Left forelimb (tissue), 1 donor: ENCODE data around the gene ZFP3.
"Not testable (repeated sequence)": the region's sequence is repeated elsewhere in the genome, so short reads cannot be mapped to it uniquely, and the experiment has no call there.

Source experiments
- DNase-seq: peaks from one replicate; pipeline ENCODE4 v3.0.0-alpha.2; 2018; ENCODE audit warnings: low spot score

ZFP3 gene

GRCh38 chr17:5077781-5078105 is 524 bp upstream of the ZFP3 start:
- DNase-seq = no peak

GRCh38 chr17:5080591-5080990 is 2.3 kb downstream of the ZFP3 start:
- DNase-seq = no peak

DNA sequence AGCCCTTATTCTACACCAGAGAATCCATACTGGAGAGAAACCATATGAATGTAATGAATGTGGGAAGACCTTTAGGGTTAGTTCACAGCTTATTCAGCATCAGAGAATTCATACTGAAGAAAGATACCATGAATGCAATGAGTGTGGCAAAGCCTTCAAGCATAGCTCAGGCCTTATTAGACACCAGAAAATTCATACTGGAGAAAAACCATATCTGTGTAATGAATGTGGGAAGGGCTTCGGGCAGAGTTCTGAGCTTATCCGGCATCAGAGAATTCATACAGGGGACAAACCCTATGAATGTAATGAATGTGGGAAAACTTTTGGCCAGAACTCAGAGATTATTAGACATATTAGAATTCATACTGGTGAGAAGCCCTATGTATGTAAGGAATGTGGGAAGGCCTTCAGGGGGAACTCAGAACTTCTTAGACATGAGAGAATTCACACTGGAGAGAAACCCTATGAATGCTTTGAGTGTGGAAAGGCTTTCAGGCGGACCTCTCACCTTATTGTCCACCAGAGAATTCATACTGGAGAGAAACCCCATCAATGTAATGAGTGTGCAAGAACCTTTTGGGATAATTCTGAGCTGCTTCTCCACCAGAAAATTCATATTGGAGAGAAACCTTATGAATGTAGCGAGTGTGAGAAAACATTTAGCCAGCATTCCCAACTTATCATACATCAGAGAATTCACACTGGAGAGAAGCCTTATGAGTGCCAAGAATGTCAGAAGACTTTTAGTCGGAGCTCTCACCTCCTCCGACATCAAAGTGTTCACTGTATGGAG is 14.1 kb downstream of the ZFP3 start:
- no peak for DNase-seq

- no peak for DNase-seq
Observed at GRCh38 chr17:5096731-5097100, 18.4 kb downstream of the ZFP3 start.

- peak; percentile 86 for DNase-seq
Observed at GRCh38 chr17:5097101-5097834, 19.0 kb downstream of the ZFP3 start.

- DNase-seq = no peak
Observed at GRCh38 chr17:5099271-5099670, 21.0 kb downstream of the ZFP3 start.

- DNase-seq = no peak
Observed at GRCh38 chr17:5100832-5101231, 22.6 kb downstream of the ZFP3 start.

- no peak for DNase-seq
Observed at GRCh38 chr17:5110816-5111215, 32.5 kb downstream of the ZFP3 start.

DNA sequence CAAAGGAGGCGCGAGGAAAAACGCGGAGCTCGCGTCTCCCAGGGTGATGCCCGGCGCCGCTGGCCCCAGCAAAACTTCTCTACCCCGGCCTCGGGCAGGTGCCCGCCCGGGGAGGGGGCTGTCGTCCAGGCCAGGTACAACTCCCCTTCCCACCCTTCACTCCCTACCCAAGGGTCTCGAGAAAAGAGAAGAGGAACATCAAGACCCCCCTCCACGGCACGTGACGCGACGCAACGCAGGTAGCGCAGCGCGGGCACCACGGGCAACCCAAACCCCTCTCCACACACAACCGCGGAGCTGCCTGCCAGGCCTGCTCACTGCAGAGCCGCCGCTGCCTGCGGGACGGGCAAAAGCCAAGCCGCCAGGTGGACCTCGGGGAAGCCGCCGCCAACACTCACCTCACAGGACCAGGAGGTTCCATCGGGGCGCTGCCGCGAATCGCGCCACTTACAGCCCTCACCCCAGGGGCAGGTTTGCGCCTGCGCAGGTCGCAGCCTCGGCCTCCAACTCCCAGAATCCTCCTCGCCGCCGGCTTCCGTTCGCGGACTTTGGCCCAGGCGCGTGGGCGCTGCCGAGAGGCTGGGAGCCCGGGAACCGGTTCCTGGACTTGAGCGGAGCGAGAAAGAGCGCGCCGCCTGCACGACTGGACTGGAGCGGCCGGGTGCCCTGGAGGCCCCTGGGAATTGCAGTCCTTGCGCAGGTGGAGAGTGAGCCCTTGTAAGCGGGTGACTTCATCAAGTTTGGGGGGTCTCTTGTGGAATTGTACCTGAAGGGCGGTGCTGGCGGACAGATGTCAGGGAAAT is 33.3 kb downstream of the ZFP3 start, which contains the start of gene ZNF232:
TSS of gene ZNF232 (minus strand) at position 477 of the 803 bp plus-strand sequence. CDS start at position 421, 56 bp downstream.
- peak; percentile 94 for DNase-seq

DNA sequence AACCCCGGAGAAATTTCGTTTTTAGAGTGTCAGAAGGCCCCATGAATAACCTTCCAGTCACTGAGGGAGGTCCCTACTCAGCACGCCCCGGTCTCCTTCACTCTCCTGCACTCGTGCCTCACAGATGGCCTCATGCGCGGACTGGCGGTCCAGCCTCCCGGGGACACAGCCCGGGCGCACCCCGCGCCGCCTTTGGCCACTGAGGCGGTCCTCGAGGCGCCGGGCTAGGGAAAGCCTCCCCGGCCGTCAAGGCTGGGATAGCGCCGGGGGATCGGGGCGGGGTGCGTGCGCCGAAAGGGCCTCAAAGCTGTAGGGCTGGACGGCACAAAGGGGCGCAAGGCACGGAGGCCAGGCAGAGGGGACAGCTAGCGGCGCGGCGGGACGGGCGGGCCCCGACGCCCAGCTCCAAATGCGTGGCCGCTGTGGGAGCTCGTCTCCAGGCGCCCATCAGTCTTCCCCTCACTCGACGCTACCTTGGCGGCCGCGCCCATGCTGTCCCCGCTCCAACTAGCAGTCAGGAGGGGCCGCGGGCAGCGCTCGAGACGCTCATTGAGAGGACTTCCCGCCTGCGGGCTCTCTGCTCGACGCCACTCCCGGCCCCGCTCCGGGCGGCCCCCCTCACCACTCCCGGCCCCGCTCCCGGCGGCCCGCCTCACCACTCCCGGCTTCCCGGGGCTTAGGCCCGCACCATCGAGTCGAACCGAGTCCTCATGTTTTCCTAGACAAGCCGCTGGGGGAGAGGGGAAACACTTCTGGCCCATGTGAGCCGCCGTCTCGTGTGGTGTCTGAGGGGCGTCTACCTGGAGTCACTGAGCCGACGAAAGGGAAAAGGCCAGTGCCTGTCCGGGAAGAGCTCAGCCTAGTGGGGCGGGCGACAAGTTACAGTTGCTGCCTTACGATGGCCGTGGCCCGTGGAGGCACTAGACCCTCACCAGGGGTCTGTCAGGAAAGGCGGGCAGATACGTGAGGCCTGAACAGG is 37.7 kb downstream of the ZFP3 start, which contains the start of gene USP6:
TSS of gene USP6 (plus strand) at position 360 of the 979 bp plus-strand sequence. CDS start 14,336 bp downstream, outside the sequence.
- no peak for DNase-seq

DNA sequence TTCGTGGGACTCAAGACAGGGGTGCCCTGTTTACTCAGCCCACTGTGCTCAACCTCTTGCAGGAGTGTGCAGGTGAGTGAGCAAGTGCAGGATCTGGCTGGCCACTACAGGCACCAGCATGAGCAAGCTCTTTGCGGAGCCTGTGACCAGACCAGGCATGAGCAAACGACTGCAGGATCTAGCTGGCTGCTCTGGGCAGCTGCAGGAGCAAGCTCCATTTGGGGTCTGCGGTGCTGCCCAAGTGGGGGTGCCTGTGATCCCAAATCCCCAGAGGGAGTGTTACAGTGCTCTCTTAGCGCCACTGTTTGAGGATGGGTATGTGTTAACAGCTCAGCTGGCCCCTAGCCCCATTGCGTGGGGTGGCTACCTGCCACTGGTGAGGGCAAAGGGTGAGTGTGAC is 40.0 kb downstream of the ZFP3 start:
- peak; percentile 33 for DNase-seq

- DNase-seq = no peak
Observed at GRCh38 chr17:5120036-5120435, 41.8 kb downstream of the ZFP3 start.

- DNase-seq = peak; percentile 38
Observed at GRCh38 chr17:5120436-5121185, 42.3 kb downstream of the ZFP3 start.

DNA sequence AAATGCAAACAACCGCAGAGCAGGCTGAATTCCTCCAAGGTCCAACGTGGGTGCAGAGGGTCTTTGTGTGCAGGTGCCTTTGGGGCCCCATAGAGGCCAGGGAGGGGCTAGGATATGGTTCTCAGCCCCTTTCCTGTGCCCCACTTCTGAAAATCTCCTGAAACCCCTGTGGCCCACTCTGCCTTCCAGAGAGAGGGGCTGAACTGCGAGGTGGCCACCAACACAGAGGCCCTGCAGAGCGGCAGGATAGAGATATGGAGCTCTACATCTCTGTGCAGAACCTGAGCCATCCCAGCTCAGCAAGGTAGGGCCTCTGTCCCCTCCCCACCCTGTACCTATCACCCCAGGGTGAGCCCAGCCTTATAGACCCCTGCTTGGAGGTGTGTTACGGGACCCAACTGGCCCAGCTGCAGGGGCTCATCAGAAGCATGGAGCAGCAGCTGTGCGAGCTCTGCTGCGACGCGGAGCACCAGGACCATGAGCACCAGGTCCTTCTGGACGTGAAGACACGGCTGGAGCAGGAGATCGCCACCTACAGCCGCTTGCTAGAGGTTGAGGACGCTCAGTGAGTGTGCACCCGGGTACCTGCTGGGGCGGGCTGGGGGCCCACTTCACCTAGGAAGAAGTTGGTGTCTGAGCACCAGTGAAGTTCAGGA is 43.0 kb downstream of the ZFP3 start:
- no peak for DNase-seq

DNA sequence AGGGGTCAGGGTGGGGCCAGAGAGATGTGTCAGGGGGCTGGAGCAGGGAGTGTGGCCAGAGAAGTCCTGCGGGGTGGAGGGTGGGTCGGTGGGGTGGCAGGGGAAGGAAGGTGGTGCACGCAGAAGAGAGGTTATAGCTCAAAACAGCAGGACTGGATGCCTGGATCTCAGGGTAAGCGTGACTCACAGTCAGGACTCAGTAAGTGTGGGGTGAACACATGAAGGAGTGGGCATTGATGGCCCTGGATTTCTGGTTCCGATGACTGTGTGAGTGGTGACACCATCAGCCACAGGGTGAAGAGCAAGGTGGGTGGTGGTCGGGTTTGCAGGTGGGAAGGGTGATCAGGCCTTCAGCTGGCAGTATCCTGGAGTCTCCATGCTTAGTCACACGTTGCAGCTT is 43.8 kb downstream of the ZFP3 start:
- not testable (repeated sequence) for DNase-seq

GRCh38 chr17:5122586-5123342 is 44.5 kb downstream of the ZFP3 start:
- no peak for DNase-seq

- no peak for DNase-seq
Observed at GRCh38 chr17:5123343-5124124, 45.3 kb downstream of the ZFP3 start.

GRCh38 chr17:5124125-5124760 is 46.0 kb downstream of the ZFP3 start:
- not testable (repeated sequence) for DNase-seq
